ENCODE results near the gene KRT23.

The KRT23 gene

DNA sequence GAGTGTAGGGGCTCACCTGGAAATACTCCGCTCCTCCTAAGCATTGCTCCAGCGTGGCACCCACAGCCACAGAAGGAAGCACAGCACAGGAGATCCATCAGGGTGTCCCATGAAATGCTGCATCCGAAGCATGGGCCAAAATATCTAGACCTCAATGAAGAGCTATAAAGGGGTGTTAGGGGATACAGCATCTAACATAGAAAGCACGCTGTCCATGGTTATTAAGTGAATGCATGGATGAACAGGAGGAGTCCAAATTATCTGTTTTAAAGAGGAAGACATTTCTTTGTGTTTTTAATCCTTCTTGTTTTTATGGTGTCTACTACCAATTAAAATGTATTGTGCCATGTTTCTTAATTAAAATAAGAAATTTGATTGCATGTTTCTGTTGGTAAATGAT is 30.8 kb downstream of the KRT23 start:
- DNase-seq (ENCODE audit: low read depth), result no peak
- H3K4me3 ChIP-seq (ENCODE audit: low read depth, low read length), result no peak overlapping the region
- TF ChIP-seq, protein P1, sequence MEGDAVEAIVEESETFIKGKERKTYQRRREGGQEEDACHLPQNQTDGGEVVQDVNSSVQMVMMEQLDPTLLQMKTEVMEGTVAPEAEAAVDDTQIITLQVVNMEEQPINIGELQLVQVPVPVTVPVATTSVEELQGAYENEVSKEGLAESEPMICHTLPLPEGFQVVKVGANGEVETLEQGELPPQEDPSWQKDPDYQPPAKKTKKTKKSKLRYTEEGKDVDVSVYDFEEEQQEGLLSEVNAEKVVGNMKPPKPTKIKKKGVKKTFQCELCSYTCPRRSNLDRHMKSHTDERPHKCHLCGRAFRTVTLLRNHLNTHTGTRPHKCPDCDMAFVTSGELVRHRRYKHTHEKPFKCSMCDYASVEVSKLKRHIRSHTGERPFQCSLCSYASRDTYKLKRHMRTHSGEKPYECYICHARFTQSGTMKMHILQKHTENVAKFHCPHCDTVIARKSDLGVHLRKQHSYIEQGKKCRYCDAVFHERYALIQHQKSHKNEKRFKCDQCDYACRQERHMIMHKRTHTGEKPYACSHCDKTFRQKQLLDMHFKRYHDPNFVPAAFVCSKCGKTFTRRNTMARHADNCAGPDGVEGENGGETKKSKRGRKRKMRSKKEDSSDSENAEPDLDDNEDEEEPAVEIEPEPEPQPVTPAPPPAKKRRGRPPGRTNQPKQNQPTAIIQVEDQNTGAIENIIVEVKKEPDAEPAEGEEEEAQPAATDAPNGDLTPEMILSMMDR (IDR thresholded peaks at IDR 0.05; ENCODE audit: low read depth, low read length, missing control alignments), result no peak

DNA sequence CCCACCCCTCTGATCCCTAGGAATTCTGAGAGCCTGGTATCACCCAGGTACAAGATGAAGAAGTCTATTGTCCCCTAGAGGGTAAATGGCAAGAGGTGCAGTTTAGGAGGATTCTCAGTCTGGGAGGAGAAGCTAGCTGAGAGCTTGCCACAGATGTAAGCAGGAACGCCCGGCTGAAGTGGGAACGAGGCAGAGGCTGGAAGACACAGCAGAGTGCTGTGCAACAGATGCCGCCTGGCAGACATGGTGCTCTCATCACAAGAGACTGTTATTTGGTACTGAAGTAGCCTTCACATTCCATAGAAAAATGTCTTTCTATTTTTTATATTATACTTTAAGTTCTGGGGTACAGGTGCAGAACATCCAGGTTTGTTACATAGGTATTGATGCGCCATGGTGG is 32.1 kb downstream of the KRT23 start:
- no peak overlapping the region for H3K4me3 ChIP-seq (ENCODE audit: low read depth, low read length)
- no peak for DNase-seq (ENCODE audit: low read depth)
- TF ChIP-seq, protein P1 (IDR thresholded peaks at IDR 0.05; ENCODE audit: low read depth, low read length, missing control alignments), result no peak

- H3K4me3 ChIP-seq (ENCODE audit: low read depth, low read length), result no peak overlapping the region
- TF ChIP-seq, protein P1 (IDR thresholded peaks at IDR 0.05; ENCODE audit: low read depth, low read length, missing control alignments), result no peak
Observed at GRCh38 chr17:40903129-40903847, 34.2 kb downstream of the KRT23 start.

GRCh38 chr17:40902498-40902897 is 34.9 kb downstream of the KRT23 start:
- no peak overlapping the region for H3K4me3 ChIP-seq (ENCODE audit: low read depth, low read length)
- TF ChIP-seq, protein P1 (IDR thresholded peaks at IDR 0.05; ENCODE audit: low read depth, low read length, missing control alignments), result no peak
- DNase-seq (ENCODE audit: low read depth), result no peak

More at GRCh38 chr17:40903129-40903847, 34.2 kb downstream of the KRT23 start:
- no peak for DNase-seq (ENCODE audit: low read depth)

DNA sequence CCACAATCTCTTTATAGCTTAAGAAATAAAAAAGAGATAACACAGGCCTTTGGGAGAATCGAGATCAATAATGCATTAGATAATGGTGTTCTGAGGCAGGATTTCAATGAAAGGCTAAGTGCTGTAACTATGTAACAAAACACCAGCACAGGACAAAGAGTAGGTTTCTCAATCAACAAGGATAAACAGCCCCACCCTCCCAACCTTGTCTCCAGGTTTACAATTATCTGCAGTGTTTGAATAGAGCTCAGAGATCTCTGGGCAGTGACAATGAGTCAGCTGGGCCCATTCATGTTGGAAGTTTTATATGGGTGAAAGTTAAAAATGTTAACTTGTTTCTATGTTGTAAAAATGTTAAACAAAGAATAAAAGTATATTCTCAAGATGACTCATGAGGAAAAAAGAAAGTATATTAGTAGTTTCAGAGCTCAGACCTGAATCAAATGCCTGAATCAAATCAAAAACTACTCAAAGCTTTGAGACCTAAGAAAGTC is 35.4 kb downstream of the KRT23 start:
- no peak overlapping the region for H3K4me3 ChIP-seq (ENCODE audit: low read depth, low read length)
- no peak for DNase-seq (ENCODE audit: low read depth)
- TF ChIP-seq, protein P1 (IDR thresholded peaks at IDR 0.05; ENCODE audit: low read depth, low read length, missing control alignments), result no peak

GRCh38 chr17:40900809-40901356 is 36.6 kb downstream of the KRT23 start:
- H3K4me3 ChIP-seq (ENCODE audit: low read depth, low read length), result no peak overlapping the region
- TF ChIP-seq, protein P1 (IDR thresholded peaks at IDR 0.05; ENCODE audit: low read depth, low read length, missing control alignments), result no peak
- DNase-seq (ENCODE audit: low read depth), result no peak
